Activated effector memory CD4-positive, alpha-beta T cell treated with anti-CD3 and anti-CD28 coated beads, Interleukin-2, amount 50 U/mL, for 16 hours (primary cell): Measurements from ENCODE around the gene OR2C3.
"Not testable (repeated sequence)": the region's sequence is repeated elsewhere in the genome, so short reads cannot be mapped to it uniquely, and the experiment has no call there.

ENCODE experiments used
- DNase-seq: peaks from one replicate; pipeline ENCODE4 v3.0.0-alpha.2; 2020

OR2C3 gene

DNA sequence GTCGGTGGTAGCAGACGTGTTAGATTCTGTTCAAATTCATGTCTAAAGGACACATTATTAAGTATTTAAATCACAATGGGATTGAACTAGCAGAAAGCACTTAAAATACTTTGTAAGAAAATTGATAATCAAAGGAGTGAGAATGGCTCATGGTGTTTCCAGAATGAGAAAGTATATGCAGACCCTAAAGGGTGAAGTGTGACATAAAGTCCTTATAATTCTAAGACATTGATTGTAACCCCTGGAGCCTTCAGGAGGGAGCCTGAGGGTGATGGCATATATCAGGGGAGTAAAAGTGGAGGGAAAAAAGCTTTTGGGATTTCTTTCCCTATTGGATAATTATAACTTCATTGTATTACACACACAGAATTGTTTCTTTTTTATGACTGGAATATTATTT is at the start of gene OR2C3:
TSS of gene OR2C3 (minus strand) at position 101 of the 400 bp plus-strand sequence. CDS start 3,929 bp downstream, outside the sequence.
- no peak for DNase-seq

- no peak for DNase-seq
Measured at GRCh38 chr1:247578946-247579460, 42.8 kb upstream of the OR2C3 start.

DNA sequence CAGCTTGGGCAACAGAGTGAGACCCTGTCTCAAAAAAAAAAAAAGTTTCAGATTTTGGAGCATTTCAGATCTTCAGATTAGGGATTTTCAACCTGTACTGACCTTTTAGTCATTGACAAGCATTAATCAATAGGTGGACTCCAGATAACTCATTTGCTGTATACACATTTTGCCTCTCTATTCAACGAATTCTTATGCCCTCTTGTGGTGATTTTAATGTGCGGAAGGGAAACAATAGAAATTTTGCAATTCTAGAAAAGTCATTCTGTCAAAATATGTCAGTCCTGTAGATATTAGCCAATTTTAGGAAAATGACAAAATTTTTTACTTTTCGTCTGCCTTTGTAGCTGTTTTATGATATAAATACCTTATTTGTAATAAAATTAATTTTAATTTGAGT is 40.3 kb upstream of the OR2C3 start:
- DNase-seq: no peak

DNA sequence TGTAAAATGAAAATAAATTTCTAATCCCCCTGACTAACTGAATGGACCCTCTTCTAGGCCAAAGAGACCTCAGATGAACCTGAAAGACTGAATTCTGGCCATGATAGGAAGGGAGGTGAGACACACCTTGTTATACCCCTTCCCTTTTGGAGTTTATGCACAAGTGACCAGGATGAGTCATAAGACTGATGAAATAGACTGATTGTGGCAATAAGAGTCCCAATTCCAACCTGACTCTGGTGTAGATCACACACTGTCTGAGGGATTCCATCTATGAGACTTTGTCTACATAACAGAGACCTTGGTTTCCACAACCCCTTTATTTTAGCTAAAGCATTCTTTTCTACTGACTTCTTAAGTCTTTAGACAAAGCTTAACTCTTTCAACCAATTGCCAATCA is 38.4 kb upstream of the OR2C3 start:
- no peak for DNase-seq

- no peak for DNase-seq
Measured at GRCh38 chr1:247574236-247574635, 38.0 kb upstream of the OR2C3 start.

DNA sequence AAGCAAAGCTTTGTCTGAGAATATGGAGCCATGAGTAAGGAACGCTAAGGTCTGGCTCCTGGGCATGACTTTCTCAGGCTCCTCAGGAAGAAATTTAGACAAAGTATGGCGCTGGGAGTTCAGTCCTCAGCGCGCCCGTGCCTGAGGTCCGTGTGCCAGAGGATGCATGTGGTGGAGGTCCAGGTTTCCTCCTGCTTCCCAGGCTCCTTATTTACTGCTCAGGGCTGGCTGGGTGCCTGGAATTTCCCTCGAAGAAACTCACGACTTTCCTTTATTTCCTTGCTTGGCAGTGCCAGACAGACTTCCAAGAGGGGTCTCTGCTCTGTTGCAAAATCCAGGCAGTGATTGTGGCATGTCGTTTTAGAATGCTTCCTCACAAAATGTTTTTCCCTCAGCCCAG is 26.0 kb upstream of the OR2C3 start:
- DNase-seq: no peak

- DNase-seq: no peak
Measured at GRCh38 chr1:247561711-247562110, 25.5 kb upstream of the OR2C3 start.

DNA sequence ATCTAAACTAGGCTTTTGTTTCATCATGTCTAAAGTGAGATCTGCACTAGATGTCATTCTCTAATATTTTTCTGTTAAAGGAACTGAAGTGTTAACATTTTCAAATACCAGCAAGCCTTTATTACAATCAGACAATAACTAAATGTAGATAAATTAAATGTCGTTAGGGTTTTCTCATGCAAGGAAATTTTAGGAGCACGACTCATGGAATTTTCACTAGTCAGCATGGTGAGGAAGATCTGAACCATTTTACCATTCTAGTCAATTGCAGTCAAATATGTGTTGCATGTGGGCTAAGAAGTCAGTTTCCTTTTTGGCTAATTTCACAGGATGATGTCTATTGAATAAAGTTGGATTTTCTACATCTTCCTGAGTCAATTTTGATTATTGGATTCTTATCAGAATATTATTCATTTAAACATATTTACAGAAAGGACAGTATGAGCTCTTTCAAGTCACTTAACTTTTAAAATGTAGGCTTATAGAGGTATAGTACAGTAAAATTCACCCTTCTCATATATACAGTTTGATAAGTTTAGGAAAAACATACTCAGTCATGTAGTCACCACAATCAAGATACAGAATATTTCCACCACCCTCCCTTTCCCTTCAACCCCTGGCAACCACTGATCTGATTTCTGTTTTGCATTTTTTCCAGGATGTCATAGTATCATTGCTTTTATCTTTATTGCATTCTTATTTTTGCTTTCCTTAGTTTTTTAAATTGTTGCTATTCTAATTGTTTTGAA is 21.9 kb upstream of the OR2C3 start:
- DNase-seq: no peak

GRCh38 chr1:247552231-247552630 is 16.0 kb upstream of the OR2C3 start:
- no peak for DNase-seq

DNA sequence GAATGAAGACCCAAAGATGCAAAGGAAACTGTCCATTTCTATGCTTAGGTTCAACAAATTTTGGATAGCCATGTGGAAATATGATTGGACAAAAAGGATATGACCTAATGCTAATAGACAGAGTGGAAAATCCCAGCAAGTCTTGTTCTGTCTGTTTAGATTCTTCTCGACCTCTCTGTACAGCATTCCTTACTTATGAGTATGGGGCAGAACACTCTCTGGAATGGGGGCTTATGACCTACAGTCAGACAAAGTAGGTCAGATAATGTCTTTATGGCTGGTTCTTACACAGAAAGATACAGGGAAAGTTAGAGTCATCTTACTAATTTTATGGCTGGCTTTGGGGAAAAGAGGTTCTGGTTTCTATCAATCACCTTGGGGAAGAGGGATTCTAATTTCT is 15.5 kb upstream of the OR2C3 start:
- no peak for DNase-seq

DNA sequence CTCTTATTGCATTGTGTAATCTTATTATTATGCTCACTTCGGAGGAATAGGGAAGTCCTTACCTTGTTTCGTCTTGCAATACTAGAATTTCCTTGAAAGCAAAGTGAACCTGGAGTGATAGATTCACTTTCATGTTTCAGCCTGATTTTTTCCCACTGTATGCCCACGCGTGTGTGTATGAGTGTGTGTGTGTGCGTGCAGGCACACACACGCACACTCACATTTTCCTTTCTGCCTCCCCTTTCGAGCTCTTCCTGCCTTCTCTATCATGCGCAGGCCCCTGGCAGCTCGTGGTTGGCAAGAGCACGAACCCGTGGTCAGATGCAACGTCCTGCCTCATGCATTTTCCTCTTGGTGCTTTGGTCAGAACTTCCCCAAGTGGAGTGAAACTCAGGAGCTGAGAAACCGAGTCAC is 12.5 kb upstream of the OR2C3 start, which contains the start of gene GCSAML:
TSS of gene GCSAML (plus strand) at position 366 of the 414 bp plus-strand sequence. CDS start 58 bp downstream, outside the sequence.
- DNase-seq: no peak

DNA sequence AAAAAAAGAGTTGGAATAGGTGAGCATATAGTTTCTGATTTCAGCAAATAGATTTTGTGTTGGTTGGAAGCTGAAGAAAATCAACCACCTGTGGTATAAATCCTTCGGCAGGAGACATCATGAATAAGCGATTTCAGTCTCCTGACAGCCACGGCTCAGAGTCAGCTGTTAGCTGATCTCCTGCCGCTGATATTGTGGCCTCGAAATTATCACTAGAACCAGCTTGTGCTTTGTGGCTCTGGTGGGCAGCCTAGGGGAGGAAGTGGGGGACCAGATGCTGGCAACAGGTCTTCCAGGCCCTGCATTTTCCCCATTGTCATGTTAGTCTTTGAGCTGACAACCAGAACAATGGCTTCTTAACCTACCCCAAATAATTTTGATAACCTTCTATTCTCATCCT is 11.9 kb upstream of the OR2C3 start:
- no peak for DNase-seq

DNA sequence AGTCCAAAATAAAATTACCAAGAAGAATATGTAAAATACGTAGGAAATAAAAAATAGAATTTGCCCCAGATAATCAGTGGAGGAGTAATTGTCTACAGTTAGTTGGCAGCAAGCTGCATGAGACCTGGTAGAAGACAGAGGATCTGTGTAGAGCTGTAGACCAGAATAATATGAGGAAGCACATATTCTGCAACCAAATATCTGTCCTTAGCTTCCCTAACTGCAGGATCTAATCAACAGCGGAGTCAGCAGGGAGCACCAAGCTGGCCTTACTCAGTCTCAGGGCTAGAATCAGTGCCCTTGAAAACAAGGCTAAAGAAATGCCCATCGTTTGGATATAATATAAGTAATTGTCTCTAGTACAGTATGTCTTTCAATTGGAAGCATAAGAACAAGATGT is 6.6 kb upstream of the OR2C3 start:
- DNase-seq: no peak

GRCh38 chr1:247540581-247540980 is 4.3 kb upstream of the OR2C3 start:
- DNase-seq: no peak

- DNase-seq: no peak
Measured at GRCh38 chr1:247539215-247539614, 3.0 kb upstream of the OR2C3 start.

DNA sequence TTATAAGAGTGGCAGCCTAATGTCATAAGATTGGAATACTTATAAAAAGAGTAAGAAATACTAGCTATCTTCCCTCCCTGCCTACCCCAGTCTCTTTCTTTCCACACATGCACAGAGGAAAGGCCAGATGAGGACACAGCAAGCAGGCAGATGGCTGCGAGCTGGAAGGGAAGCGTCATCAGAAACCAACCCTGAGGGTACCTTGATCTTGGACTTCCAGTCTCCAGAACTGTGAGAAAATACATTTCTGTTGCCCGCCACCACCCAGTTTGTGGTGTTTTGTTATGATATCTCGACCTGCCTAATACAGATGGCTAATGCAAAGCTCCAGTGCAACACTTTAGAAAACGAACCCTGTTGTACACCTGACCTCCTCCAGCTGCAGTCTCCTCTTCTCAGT is 2.3 kb upstream of the OR2C3 start:
- no peak for DNase-seq

DNA sequence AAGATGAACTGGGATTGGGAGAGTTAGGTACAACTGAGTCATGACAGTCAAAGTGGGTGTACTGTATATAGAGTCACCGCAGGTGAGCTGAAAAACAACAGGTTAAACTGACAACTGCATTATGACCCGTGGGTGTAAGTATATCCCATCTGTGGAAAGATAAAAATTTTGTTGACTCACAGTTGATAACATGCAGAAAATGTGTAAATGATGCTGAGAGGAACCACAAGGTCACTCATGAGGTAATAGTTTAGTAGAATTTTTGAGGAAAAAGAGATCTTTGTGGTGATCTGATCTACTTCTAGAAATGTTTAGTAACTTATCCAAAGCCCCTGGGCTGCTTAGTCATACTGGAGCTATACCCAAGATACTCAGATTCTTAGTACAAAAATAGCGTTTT is 838 bp downstream of the OR2C3 start:
- no peak for DNase-seq

DNA sequence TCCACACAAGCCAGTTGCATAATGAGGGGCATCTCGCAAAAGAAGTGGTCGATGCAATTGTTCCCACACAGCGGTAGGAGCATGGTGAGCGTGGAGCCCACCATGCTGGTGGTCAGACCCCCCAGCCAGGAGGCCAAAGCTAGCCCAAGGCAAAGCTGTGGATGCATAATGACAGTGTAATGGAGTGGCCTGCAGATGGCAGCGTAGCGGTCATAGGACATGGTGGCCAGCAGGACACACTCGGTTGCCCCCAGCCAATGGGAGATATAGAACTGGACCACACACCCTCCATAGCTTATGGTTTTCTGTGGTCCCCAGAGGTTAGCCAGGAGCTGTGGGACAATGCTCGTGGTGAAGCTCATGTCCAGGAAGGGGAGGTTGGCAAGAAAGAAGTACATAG is 4.3 kb downstream of the OR2C3 start:
- no peak for DNase-seq

DNA sequence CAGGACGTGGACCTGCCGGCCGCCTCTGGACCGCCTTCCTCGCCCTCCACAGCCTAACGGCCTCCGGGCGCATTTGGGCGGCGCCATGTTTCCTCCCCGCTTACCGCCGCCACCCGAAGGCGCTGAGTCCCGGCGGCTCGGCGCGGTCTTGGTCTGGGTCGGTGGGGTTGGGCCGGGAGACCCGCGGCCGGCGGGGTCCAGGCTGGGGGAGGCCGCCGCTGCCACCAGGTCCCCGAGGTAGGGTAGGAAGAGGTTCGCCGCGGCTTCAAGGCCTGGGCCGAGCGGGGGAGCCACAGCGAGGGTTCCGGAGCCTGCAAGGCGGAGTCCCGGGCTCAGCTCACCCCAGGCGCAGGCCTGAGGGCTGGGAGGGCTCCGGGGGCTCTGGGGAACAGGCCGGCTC is 5.5 kb downstream of the OR2C3 start:
- DNase-seq: no peak

GRCh38 chr1:247529771-247530355 is 6.4 kb downstream of the OR2C3 start:
- DNase-seq: no peak

GRCh38 chr1:247528812-247529474 is 7.3 kb downstream of the OR2C3 start:
- DNase-seq: no peak

GRCh38 chr1:247521886-247522285 is 14.4 kb downstream of the OR2C3 start:
- DNase-seq: not testable (repeated sequence)

DNA sequence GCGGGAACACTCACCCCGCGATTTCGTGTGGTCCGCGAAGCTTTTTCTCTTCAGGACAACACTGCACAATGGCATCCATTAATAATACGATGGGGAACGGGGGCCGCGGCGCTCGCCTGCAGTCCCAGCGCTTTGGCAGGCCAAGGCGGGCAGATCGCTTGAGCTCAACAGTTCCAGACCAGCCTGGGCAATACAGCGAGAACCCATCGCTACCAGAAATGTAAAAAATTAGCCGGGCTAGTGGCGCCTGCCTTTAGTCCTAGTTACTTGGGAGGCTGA is 17.7 kb downstream of the OR2C3 start:
- DNase-seq: no peak
